ENCODE results near the gene ADGRA1.

The ADGRA1 gene

GRCh38 chr10:133154411-133154810 lies 66.7 kb downstream of the ADGRA1 start:
- no peak for DNase-seq

DNA sequence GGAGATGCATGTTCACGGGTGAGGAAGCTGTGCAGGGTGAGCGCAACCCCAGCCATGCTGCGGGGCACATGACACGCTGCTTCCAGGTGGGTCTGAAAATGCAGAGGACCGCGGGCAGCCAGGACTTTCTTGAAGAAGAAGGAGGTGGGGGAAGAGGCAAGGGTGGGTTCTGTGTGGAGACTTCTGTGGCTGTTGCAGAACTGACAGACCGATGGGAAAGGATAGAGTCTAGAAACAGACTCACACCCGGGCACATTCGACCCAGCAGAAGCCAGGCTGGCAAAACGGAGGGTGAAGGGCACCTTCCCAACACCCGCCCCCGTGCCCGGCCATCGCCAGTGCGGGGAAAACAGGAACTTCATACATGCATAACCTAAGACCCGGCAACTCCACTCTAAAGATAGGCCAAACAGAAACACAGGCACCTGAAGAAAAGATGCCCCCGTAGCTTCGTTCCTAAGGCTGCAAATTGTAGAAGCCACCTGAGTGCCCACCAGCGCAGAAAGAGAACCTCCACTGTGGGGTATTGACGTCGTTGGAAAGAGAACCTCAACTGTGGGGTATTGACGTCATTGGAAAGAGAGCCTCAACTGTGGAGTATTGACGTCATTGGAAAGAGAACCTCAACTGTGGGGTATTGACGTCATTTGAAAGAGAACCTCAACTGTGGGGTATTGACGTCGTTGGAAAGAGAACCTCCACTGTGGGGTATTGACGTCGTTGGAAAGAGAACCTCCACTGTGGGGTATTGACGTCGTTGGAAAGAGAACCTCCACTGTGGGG lies 67.5 kb downstream of the ADGRA1 start:
- no peak for DNase-seq

GRCh38 chr10:133156674-133157579 lies 69.2 kb downstream of the ADGRA1 start:
- no peak for DNase-seq

- no peak for DNase-seq
Measured at GRCh38 chr10:133157662-133158436, 70.1 kb downstream of the ADGRA1 start.

GRCh38 chr10:133158437-133158755 lies 70.7 kb downstream of the ADGRA1 start:
- no peak for DNase-seq

GRCh38 chr10:133158756-133159610 lies 71.3 kb downstream of the ADGRA1 start:
- DNase-seq = no peak

- no peak for DNase-seq
Measured at GRCh38 chr10:133159611-133159949, 71.9 kb downstream of the ADGRA1 start.

GRCh38 chr10:133159950-133160825 lies 72.5 kb downstream of the ADGRA1 start, which contains the start of gene KNDC1:
Gene KNDC1 (plus strand): TSS chr10:133160219. CDS start chr10:133160468, 249 bp downstream.
- DNase-seq = peak; percentile 68

DNA sequence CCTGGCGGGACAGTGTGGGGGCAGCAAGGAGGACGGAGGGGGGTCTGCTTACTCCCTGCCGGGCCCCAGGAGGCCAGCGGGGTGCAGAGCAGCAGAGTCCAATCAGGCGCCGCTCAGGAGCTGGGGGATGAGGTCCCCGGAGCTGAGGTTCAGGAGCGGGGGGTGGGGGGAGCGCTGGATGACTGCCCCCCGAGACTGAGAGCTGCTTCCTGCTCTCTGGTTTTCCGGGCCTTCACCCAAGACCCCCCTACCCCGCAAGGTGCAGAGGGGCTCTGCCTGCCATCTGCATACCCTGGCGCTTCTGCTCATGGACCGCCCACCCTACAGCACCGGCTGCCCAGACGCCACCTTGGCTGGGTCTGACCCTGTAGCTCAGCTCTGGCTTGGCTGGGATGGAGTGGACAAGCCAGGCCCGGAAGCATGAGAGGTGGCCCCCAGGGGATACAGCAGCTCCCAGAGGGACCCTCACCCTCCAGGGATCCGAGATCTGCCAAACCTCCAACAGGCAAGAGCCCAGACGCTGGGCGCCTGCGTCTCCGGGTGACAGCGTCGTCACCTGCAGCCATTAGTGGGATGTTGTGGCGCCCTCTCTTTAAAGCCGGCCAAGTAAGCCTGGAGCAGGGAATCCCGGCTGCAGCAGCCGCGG lies 73.2 kb downstream of the ADGRA1 start:
- no peak for DNase-seq

- no peak for DNase-seq
Measured at GRCh38 chr10:133161486-133162109, 73.9 kb downstream of the ADGRA1 start.

DNA sequence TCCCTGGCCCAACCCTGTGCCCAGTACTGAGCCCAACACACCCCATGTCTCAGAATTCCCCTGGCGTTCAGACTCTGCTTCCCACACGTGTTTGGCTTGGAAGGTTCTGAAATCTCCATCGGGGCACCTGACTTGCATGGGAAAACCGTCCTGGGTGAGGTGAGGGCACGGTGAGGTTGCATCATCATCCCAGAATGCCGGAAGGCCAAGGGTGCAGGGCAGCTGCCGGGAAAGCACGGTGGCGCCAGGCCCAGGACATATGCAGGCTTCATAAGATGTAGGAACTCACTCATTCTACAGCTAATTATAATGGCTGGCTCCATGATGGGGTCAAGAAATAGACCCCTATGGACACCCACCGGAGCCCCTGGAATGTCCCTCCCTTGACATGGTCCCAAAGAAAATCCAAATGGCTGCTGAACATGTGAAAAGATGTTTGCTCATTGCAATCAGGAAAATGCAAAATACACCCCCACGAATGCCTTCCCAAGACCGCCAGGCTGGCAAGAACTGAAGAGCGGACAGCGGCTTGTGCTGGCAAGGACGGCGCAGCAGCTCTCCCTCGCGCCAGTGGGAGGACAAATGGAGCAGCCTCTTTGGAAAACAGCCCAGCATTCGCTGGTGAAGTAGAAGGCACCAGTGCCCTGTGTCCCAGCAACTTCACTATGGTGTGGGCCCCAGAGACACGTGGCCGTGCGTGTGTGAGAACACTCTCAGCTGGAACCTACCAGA lies 74.6 kb downstream of the ADGRA1 start:
- DNase-seq = no peak

GRCh38 chr10:133162910-133163856 lies 75.5 kb downstream of the ADGRA1 start:
- no peak for DNase-seq

DNA sequence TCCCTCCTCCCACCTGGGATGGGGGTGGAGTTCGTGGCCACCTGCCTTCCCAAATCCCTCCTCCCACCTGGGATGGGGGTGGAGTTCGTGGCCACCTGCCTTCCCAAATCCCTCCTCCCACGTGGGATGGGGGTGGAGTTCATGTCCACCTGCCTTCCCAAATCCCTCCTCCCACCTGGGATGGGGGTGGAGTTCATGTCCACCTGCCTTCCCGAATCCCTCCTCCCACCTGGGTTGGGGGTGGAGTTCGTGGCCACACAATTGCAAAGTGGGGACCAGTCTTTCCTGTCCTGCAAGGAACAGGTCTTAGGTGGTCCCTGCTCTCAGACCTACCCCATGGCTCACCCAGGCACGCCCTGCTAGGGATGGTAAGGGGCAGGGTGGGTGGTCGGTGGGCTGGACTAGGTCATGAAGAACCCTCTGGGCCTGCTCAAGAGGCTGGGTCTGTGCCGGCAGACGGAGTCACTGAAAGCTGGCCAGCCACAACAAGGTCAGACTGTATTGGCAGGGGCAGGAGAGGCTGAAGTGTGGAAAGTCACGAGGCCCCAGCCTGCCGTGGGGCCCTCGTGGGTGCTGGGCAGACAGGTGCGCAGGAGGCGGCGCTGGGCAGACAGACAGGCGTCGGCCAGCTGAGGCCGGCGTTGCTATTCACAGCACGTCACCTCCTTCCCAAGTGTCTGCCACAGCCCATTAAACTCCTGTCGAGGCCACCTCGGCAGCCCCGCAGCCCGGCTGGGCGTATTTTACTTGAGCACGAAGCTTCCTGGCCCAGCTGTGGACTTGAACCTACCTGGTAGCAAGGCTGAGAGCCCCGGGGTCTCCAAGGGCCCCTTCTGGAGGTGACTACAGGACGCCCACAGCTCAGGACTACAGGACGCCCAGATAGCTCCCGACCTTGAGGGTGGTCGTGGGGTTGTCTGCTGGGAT lies 76.4 kb downstream of the ADGRA1 start:
- no peak for DNase-seq

- no peak for DNase-seq
Measured at GRCh38 chr10:133164816-133165555, 77.3 kb downstream of the ADGRA1 start.

DNA sequence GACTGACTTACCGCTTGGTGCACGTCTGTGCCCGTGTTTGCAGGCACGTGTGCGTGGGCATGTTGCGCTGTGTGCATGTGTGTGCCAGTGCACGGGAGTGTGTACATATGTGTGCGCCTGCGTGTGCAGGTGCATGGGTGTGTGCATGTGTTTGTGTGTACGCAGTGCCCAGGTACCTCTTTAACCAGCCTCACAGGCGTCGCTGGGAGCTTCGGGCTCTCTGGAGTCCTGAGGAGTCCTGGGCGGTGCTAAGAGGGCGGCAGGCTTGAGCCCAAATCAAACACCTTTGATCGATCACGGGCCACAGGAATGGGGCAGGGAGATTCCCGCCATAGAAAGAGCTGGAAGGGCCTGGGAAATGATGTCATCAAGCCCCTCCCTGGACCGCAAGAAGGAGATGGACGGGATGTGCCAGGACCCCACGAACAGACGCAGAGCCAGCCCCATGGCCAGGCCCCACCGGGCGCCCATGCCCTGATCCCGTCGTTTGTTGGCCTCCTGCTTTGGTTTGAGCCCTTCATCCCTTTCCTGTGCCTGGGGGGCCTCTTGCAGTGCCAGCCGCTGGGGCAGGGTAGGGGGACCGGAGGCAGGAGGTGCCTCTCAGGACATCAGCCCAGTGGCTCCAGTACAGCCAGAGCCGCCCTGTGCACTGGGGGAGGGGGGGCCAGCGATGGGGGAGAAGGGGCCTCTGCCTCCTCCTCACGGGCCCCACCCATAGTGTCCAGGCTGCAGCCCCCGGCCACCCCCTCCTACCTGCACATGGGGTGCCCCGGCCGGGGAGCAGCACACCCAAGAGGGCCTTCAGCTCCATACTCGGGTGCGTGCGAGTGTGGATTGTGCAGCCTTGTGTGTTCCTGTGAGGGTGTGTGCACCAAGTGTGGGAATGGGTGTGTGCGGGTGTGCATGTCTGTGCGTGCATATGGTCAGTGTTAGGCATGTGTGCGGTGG lies 78.1 kb downstream of the ADGRA1 start:
- DNase-seq = no peak

All from right forelimb (tissue), 1 donor.